ENCODE results near the gene CHMP4A. TPM values are rescaled to one million over a fixed set of nuclear protein-coding genes. Genes with fewer than 3 reads are reported as not detected.

Gene CHMP4A
- total RNA-seq, 1 experiment from 2014 or later: 32.7 TPM

DNA sequence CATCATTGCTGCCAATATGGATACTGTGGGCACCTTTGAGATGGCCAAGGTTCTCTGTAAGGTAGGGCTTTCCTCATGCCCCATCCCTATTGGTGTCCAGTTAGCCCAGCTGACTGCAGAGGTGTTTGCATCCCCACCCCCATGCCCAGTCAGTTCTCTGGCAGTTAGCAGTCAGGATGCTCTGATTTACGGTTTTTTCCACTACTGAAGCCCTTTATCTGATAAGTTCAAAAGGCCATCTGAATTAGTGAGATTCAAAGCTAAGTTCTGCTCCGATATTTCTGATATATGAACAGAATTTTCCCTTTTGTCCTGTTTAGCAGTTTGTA is 20.2 kb upstream of the CHMP4A start:
- ChIA-PET CTCF (interaction anchor here (1.7 kb wide), 1 partner anchor 9 kb away, joined by 12 read pairs; the partner anchor contains the start of gene TINF2), POLR2A (interaction anchor here (1.9 kb wide), 1 partner anchor 8 kb away, joined by 9 read pairs; the partner anchor contains the start of gene TINF2)
- peaks cover 22% of the 10 kb centered on the region for H3K4me1 Mint-ChIP-seq
- DNase-seq (ENCODE audit: low spot score) (no peak), ATAC-seq (no peak)
- peak overlapping the region; percentile 99 for H3K4me3 Mint-ChIP-seq
- peak overlapping the region; percentile 99 for H3K27ac Mint-ChIP-seq
- no peaks in the 10 kb centered on the region for H3K9me3 Mint-ChIP-seq
- no peaks in the 10 kb centered on the region for H3K27me3 Mint-ChIP-seq (ENCODE audit: low read depth)
- H3K36me3 Mint-ChIP-seq: peaks cover 34% of the 10 kb centered on the region
- TF ChIP-seq, protein P1, sequence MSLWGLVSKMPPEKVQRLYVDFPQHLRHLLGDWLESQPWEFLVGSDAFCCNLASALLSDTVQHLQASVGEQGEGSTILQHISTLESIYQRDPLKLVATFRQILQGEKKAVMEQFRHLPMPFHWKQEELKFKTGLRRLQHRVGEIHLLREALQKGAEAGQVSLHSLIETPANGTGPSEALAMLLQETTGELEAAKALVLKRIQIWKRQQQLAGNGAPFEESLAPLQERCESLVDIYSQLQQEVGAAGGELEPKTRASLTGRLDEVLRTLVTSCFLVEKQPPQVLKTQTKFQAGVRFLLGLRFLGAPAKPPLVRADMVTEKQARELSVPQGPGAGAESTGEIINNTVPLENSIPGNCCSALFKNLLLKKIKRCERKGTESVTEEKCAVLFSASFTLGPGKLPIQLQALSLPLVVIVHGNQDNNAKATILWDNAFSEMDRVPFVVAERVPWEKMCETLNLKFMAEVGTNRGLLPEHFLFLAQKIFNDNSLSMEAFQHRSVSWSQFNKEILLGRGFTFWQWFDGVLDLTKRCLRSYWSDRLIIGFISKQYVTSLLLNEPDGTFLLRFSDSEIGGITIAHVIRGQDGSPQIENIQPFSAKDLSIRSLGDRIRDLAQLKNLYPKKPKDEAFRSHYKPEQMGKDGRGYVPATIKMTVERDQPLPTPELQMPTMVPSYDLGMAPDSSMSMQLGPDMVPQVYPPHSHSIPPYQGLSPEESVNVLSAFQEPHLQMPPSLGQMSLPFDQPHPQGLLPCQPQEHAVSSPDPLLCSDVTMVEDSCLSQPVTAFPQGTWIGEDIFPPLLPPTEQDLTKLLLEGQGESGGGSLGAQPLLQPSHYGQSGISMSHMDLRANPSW (CRISPR knock-in tag; conservative IDR thresholded peaks at IDR 0.05; ENCODE audit: low read depth): no peak
- TF ChIP-seq SP1 (CRISPR knock-in tag; conservative IDR thresholded peaks at IDR 0.05) (no peak), RELA (CRISPR knock-in tag; IDR thresholded peaks at IDR 0.05; ENCODE audit: borderline replicate concordance) (no peak), ZNF219 (CRISPR knock-in tag; IDR thresholded peaks at IDR 0.05; ENCODE audit: borderline replicate concordance) (no peak), AFF4 (CRISPR knock-in tag; IDR thresholded peaks at IDR 0.05; ENCODE audit: borderline replicate concordance) (no peak), USF1 (CRISPR knock-in tag; IDR thresholded peaks at IDR 0.05) (no peak), MXD4 (CRISPR knock-in tag; IDR thresholded peaks at IDR 0.05; ENCODE audit: borderline replicate concordance) (no peak), JUN (CRISPR knock-in tag; IDR thresholded peaks at IDR 0.05) (no peak), ZNF532 (CRISPR knock-in tag; IDR thresholded peaks at IDR 0.05; ENCODE audit: borderline replicate concordance) (no peak), ATF1 (CRISPR knock-in tag; IDR thresholded peaks at IDR 0.05) (no peak), ATF3 (CRISPR knock-in tag; conservative IDR thresholded peaks at IDR 0.05) (no peak)
